Hindlimb muscle (tissue), 1 donor: ENCODE measurements around the gene ANKRD33. TPM values are rescaled to one million over a fixed set of nuclear protein-coding genes. Genes with fewer than 3 reads are reported as not detected.

Experiments used
- DNase-seq: peaks from one replicate; pipeline ENCODE4 v3.0.0-alpha.2; 2013
- polyA plus RNA-seq: library from polyadenylated mRNA; unstranded; fragments of 120-200 nt; gene quantifications from one replicate; pipeline ENCODE4 v1.2.1, GENCODE V29; 2013; ENCODE audit not compliant: insufficient read length

ANKRD33 gene
- not detected for polyA plus RNA-seq

DNA sequence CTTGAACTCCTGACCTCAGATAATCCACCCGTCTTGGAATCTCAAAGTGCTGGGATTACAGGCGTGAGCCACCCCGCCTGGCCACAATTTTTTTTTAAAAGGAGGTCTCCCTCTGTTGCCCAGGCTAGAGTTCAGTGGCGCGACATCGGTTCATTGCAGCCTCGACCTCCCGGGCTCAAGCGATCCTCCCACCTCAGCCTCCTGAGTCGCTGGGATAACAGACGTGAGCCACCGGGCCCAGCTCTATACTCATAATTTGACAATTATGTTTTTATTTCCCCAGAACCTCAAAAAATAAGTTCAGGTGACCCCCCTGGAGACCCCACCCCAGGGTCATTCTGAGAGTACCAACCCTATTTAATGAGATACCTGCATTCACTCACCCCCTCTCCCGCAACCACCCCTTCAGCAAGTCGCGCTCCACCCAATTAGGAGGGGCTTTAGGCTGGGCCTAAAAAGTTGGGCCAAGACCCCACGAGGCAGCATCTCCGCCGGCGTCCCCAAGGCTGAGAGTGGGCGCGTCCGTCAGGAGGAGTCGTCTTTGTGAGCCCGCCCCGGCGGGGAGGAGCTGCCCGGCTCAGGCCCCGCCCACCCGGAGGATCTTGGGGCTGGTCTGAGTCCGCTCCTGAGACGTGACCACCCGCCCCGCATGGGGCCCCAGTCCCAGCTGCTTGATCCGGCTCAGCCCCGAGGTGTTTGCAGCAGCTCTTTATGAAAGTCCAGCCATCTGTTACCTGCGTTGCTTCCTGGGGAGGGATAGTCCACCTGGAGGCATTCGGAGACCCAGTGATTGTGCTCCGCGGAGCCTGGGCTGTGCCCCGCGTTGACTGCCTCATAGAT, at the start of gene ANKRD33:
Gene ANKRD33, plus strand, starts transcription at position 628 of the 840 bp plus-strand sequence. Its CDS starts 84 bp downstream, at position 712.
- DNase-seq = no peak

DNA sequence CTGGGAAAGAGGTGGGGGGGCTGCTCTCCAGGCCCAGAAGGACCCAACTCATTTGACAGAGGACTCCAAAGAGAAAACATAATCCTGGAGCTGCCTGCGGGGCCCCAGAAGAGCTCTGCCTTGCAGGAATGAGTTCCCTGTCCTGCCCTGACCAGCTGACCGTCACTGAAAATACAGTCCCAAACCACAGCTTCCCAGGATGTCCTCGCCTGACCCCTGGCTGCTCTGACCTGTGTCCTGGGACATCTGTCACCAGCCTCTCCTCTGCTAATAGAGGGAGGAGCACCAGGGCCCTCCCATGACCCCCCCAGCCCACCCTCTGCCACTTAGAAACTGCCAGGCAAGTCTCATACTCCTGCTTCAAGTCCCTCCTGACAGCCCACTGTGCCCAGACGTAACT, 49.1 kb upstream of the ANKRD33 start:
- DNase-seq = no peak

- DNase-seq = no peak
Observed at GRCh38 chr12:51839310-51839947, 48.5 kb upstream of the ANKRD33 start.

DNA sequence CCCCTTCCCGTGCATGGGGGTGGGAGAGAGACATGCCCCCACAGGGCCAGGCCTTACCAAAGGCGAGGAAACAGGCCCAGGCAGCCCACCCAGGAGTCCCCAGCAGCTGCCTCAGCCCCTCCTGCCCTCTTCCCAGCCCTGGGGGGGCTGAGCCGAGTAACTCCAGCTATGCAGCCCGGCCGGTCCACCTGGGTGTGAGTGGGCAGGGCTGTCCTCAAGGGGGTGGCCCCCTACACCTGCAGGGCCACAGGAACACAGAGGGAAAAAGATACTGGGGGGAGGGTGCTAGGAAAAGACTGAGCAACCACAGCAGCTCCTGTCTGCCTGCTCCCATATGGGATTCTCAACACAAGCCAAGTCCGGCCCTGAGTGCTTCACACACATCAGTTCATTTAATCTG, 46.9 kb upstream of the ANKRD33 start:
- DNase-seq = no peak

DNA sequence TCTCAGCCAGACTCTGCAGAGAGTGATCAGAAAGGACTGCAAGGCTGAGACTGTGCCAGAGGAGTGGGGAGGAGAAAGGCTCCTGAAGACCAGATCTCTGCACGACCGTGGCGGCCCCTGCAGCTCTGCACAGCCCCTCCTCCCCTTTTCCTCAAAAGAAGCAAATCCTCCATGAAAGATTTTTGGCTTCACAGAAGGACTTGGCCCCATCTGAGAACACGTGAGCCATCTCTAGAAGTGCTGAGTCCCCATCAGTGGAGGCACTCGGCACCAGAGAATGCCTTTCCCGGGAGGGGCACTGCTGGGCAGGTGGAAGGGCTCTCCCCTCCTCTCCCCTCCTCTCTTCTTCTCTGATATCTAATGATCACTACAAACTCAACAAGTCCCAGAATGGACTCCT, 46.2 kb upstream of the ANKRD33 start:
- DNase-seq = no peak

GRCh38 chr12:51844854-51845253, 43.0 kb upstream of the ANKRD33 start:
- DNase-seq = no peak

DNA sequence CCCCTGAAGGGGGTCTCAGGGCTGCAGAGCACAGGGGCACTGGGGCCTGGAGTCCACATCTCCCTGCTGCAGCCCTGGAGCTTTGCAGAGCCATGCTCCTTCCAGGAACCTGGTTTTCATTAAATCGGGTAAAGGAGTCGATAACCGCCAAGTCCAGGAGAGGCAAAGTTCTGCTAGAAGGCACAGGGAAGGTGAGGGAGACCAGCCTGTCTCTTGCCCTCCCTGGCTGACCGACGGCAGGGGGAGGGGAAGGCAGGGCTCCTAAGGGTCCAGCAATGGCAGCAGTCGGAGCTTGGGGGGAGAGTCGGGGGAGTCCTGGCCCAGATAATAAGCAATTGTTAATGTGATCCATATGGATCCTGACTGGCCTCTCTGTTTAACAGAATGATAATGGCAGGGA, 42.4 kb upstream of the ANKRD33 start:
- DNase-seq = no peak

- DNase-seq = no peak
Observed at GRCh38 chr12:51846271-51846691, 41.6 kb upstream of the ANKRD33 start.

DNA sequence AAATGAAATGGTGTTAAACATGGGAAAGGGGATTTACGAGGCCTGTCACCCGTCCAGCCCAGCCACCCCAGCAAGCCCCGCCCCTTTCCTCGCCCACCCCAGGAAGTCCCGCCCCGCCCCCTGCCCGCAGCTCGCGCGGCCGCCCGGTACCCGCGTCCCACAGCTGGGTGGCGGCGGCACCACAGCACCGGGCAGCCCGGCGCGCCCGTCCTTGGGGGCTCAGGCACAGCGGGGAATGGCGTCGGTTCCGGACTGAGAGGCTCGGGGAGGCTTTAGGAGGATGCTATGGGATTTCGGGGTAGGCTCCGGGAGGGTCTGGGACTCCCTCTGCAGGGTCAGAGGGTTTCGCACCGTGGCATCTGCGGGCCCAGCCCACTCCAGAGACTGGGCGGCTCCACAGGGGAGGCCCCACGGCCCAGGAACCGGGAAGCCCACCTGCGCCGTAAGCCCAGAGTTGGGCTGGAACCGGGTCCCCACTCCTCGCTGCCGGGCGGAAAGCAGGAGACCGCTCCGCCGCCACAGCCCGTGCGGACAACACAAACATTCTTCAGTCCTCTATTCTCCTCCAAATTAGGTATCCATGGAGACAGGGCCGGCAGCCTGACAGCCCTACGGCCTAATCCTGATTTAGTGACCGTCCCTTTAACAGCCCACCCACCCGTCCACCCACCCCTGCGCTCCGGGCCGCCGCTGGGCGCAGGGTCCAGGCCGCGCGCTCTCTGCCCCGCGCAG, 40.8 kb upstream of the ANKRD33 start:
- no peak for DNase-seq

GRCh38 chr12:51847643-51848325, 40.1 kb upstream of the ANKRD33 start:
- no peak for DNase-seq

GRCh38 chr12:51848326-51848727, 39.6 kb upstream of the ANKRD33 start, which contains the start of gene FIGNL2:
Gene FIGNL2, minus strand, starts transcription at chr12:51848718. Its CDS starts 26,305 bp downstream, at chr12:51822413.
- DNase-seq = no peak

GRCh38 chr12:51848841-51849735, 38.8 kb upstream of the ANKRD33 start:
- DNase-seq = no peak

DNA sequence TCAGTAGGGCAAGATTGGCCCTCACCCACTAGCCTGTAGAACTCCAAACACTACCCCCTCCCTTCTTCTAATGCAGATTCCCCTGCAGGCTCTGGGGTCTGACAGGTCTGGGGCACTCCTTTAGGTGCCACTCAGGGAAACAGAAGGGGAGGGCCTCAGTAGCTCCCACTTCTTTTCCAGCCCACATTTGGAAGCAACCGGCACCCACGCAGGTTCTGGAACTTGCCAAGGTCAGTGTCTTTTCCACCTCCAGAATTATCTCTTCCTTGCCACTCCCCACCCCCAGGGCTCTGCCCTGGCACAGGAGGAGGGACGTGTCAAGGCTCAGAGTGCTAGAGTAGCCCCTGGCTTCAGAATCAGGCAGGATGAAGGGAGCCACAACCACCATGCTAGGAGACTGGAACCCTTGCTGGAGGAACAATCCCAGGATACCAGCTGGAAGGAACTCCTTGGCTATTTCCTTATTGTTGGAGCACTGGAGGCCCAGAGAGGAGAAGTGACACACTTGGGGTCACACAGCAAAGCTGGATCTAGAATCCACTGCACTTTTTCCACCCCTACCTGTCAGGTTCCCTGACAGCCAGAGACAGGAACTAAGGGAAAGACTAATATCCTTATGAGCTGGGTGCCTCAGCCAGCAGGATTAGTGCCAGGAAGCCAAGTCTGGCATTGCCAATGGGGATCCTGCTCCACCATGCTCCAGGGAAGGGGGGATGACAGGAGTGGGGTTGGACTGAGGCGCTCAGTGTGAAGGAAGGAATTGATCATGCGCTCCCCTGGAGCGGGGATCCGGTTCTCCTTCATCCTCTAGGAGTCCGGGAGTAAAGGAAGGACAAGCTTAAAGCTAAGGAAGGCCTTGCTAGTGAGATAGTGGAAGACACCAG, 37.6 kb upstream of the ANKRD33 start:
- DNase-seq = no peak

DNA sequence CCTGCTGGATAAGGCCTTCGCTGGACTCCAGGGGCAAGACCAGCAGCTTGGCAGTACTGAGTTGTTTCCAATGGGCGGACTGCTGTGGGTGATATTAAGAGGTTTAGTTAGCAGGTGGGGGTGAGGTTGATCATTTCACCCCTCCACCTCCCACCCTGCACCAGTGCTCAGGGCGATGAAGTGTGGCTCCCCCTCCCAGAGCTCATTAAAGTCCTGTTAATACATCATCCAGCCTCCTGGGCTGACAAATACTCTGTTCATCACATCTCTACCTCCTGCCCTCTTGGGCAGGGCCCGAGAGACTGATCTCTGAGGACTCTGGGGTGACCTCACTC, 37.0 kb upstream of the ANKRD33 start:
- DNase-seq = no peak

DNA sequence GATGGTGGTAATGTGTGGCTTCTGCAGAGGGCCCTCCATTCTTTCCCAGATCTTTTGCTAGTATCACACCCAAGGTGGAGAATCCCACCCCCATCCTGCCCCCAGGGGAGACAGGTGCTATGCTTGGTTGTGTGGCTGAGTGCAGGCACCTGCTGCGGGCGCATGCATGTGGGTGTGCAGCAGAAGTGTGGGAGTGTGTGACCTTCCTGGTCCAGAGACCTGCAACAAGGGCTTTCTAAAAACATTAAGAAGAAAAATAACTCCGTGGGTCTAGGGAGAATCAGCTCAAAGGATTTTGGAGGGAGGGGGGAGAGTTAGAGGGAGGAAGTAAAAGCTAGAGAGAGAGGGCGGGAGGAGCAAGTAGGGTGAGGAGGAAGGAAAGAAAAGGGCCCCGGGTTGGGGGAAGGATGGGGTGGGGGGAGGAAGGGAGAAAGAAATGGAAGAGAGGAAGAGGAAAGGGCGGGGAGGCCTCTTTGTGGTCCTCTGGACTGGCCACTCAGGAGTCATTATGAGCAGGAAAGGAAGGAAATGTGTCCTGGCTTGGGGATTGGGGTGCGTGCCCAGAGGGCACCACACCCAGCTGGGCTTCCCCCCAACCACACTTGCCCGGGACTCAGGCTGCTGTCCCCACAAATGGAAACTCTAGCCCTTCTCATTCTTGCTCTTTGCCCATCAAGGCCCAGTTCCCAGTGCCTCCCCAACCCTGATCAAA, 36.3 kb upstream of the ANKRD33 start:
- no peak for DNase-seq

DNA sequence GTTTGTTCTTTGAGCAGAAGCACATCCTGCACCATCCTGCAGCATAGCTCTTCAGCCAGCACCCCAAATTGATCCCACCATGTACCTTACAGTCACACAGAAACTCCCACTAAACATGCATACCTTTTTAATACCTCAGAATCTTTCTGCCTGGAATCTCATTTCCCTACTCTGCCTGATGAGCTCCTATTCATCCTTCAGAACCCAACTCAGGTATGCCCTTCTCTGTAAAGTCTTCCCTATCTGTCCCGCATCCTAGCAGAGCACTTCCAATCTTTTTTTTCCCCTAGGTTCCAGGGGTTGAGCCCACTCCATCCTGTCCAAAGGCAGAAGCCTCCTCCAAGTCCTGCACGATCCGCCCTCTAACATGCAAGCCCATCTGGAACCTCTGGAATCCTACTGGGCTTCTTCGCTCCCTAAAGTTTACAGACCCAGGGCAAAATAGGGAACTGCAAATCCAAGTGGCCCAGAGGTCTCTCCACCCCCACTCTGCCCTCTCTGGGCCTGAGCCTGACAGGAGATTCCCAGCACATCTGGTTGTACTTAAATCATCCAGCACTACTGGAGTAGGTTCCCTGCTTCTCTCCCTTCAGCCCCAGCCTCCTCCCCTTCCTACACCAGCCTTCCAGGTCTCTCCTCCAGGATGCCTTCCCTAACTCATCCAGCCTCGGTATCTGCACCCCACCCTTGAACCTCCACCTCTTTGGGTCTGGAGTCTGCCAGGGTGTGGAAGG, 35.3 kb upstream of the ANKRD33 start:
- no peak for DNase-seq

GRCh38 chr12:51855586-51856428, 32.1 kb upstream of the ANKRD33 start:
- no peak for DNase-seq

DNA sequence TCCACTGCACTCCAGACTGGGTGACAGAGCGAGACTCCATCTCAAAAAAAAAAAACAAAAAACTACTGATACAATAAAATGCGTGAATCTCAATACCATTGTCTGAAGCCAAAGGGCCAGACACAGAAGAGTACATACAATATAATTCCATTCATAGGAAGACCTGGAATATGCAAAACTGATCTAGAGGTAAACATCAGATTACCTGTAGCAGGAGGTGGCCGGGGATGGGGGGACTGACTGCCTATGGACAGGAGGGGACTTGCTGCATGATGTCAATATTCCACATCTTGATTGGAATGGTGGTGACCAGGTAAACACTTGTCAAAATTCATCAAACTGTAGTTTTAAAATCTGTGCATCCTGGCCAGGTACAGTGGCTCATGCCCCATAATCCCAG, 26.9 kb upstream of the ANKRD33 start:
- DNase-seq = no peak
